AG04450 (cell line): ENCODE results near the gene SPIRE1. TPM values are rescaled to one million over a fixed set of nuclear protein-coding genes. Genes with fewer than 3 reads are reported as not detected.

ENCODE experiments used
- CTCF ChIA-PET: fragments of 300-600, 350-600 bp; formaldehyde crosslinking; extraction: SDS; loops from one replicate; lab custom pipeline; 2022; ENCODE audit warnings: antibody characterized with exemption, inconsistent platforms; lab: Charles Lee
- POLR2A ChIA-PET: fragments of 350-600 bp; formaldehyde crosslinking; extraction: SDS; loops from one replicate; lab custom pipeline; 2021; ENCODE audit warnings: antibody characterized with exemption, inconsistent platforms; lab: Yijun Ruan, JAX
- DNase-seq: peaks from one replicate; pipeline ENCODE4 v3.0.0-alpha.2; 2011; ENCODE audit warnings: low read depth, low spot score
- H3K27ac ChIP-seq: one replicate; pipeline ENCODE4 v1.5.1; 2012; ENCODE audit warnings: low read depth, low read length, control low read depth
- H3K27me3 ChIP-seq: one replicate; pipeline ENCODE4 v1.6.0; 2012; ENCODE audit warnings: low read length; ENCODE audit not compliant: control insufficient read depth, insufficient read depth
- H3K4me3 ChIP-seq: 2 replicates; pipeline ENCODE4 v1.5.1; 2011; ENCODE audit warnings: mild to moderate bottlenecking, low read depth, low read length, control low read depth
- H3K9me3 ChIP-seq: 2 replicates; pipeline ENCODE4 v1.5.1; 2012; ENCODE audit warnings: low read length; ENCODE audit not compliant: control insufficient read depth, insufficient read depth
- polyA plus RNA-seq: library from polyadenylated mRNA; depleted of rRNA; stranded (reverse); fragments of >200 nt; gene quantifications from 2 replicates; pipeline ENCODE4 v1.2.3, GENCODE V29; 2011
- TF ChIP-seq, protein P1 (sequence below): IDR thresholded peaks from 2 replicates; pipeline ENCODE4 v1.5.1; 2011; ENCODE audit warnings: low read depth, low read length, control low read depth, inconsistent platforms

The SPIRE1 gene
- polyA plus RNA-seq, 1 experiment, result 22.2 TPM

DNA sequence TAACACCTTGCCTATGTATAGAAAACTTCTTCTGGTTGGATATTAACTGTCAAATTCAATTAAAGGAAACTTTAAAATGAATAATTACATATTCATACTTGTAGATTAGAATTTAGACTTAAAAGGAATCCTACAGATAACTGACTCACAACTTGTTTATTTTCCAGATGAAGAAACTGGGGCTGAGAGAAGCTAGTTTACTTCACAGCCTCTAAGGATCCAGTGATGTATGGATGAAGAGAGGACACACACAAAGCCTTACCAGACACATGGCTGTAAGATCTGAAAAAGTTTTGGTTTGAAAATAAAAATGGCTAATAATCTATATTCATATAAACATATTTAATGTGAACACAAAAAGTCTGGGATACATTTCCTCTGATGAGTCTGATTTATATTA, 177.9 kb downstream of the SPIRE1 start:
- H3K4me3 ChIP-seq, result no peak overlapping the region
- CTCF ChIA-PET, result no interaction called here
- H3K9me3 ChIP-seq, result no peaks in the 10 kb centered on the region
- TF ChIP-seq, protein P1, sequence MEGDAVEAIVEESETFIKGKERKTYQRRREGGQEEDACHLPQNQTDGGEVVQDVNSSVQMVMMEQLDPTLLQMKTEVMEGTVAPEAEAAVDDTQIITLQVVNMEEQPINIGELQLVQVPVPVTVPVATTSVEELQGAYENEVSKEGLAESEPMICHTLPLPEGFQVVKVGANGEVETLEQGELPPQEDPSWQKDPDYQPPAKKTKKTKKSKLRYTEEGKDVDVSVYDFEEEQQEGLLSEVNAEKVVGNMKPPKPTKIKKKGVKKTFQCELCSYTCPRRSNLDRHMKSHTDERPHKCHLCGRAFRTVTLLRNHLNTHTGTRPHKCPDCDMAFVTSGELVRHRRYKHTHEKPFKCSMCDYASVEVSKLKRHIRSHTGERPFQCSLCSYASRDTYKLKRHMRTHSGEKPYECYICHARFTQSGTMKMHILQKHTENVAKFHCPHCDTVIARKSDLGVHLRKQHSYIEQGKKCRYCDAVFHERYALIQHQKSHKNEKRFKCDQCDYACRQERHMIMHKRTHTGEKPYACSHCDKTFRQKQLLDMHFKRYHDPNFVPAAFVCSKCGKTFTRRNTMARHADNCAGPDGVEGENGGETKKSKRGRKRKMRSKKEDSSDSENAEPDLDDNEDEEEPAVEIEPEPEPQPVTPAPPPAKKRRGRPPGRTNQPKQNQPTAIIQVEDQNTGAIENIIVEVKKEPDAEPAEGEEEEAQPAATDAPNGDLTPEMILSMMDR, result no peak
- no peak overlapping the region for H3K27ac ChIP-seq
- no peaks in the 10 kb centered on the region for H3K27me3 ChIP-seq
- POLR2A ChIA-PET, result no interaction called here
- DNase-seq, result no peak

DNA sequence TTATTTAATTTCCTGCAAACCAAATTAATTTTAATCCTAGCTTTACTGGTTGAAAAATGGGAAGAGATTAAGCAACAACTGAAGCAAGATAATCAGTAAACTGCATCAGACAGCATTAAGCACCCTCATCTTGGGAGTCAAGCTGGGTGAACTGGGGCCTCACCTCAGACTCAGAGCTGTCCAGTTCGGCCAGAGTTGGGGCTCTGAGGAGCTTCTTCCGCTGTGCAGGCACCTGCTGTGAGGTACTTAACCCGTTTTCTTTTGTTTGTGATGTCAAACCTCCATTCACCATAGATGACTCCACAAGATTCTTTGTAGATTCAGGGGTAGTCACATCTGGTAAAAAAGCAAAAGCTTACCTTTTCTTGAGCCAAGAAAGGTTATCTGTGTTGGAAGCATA, 178.4 kb downstream of the SPIRE1 start:
- DNase-seq, result no peak
- no peaks in the 10 kb centered on the region for H3K9me3 ChIP-seq
- no peak overlapping the region for H3K27ac ChIP-seq
- CTCF ChIA-PET, result interaction anchor here (0.7 kb wide), 1 partner anchor 108 kb away, joined by 5 read pairs; no protein-coding TSS in a partner anchor
- POLR2A ChIA-PET, result no interaction called here
- H3K27me3 ChIP-seq, result no peaks in the 10 kb centered on the region
- H3K4me3 ChIP-seq, result no peak overlapping the region
- TF ChIP-seq, protein P1, result no peak

DNA sequence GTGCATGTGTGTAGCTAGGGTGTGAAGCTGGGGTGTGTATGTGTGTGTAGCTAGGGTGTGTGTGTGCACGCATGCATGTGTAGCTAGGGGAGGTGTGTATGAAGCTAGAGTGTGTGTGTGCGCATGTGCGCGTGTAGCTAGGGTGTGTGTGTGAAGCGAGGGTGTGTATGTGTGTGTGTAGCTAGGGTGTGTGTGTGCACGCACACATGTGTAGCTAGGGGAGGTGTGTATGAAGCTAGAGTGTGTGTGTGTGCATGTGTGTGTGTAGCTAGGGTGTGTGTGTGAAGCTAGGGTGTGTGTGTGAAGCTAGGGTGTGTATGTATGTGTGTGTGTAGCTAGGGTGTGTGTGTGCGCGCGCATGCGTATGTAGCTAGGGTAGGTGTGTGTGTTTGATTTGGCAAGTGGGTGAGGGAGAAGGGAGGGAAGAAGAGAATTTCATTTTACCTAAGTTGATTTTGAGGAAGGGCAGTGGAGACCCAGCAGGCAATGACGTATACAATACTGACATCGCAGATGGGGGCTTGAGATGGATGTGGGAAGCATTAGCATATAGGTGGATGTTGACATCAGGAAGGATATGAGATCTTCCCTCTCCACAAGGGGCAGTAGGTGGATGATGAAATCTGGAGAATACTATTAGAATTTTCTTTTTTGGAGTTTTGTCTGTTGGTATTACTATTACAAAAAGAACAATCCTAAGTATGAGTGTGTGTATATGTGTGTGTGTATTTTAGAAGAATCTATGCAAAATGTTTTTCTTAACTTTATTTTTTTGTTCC, 179.4 kb downstream of the SPIRE1 start:
- POLR2A ChIA-PET, result no interaction called here
- CTCF ChIA-PET, result no interaction called here
- DNase-seq, result no peak

DNA sequence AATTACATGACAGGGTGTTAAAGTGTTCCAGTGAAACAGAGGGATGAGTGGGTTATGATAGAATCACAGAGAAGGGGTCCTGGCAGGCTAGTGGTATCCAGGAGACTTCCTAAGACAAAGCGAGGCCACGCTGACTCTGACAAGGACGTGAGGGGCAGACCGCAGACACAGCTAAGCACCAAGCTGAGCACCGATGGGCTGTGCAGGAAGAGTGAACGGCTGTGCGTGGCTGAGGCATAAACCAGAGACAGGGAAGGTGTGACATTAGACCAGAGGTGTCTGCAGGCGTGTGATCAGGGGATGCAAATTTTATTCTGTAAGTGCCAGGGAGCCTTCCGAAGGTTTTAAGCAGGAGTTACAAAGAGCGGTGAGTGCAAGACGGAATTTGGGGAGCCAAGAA, 180.3 kb downstream of the SPIRE1 start:
- CTCF ChIA-PET, result no interaction called here
- POLR2A ChIA-PET, result no interaction called here

More for the DNA sequence above, 179.4 kb downstream of the SPIRE1 start:
- Histone ChIP-seq H3K4me3 (no peak overlapping the region), H3K27me3 (no peaks in the 10 kb centered on the region), H3K9me3 (no peaks in the 10 kb centered on the region), H3K27ac (no peak overlapping the region)
- TF ChIP-seq, protein P1, result no peak

DNA sequence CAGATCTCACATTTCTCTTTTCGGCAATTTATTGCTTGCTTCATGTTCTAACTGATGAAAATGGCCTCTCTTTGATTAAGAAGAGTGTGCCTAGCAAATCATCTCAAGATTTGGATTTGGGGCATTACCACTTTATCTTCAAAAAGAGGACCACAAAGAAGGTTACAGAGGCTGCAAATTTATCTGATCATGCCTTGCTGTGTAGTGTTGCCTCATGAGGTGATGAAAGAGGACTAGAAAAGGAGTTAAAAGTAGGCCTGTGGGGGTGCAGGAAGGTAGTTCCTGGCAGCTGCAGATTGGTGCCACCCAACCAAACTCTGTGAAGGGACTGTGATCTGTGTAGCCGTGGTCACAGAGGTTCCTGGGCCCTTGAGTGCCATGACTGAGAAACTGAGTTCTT, 181.0 kb downstream of the SPIRE1 start:
- POLR2A ChIA-PET, result no interaction called here

More for the DNA sequence above, 180.3 kb downstream of the SPIRE1 start:
- H3K4me3 ChIP-seq, result no peak overlapping the region
- DNase-seq, result no peak
- H3K27ac ChIP-seq, result no peak overlapping the region
- no peaks in the 10 kb centered on the region for H3K27me3 ChIP-seq
- no peaks in the 10 kb centered on the region for H3K9me3 ChIP-seq
- TF ChIP-seq, protein P1, result no peak

More for the DNA sequence above, 181.0 kb downstream of the SPIRE1 start:
- TF ChIP-seq, protein P1, result no peak
- CTCF ChIA-PET, result no interaction called here
- H3K27me3 ChIP-seq, result no peaks in the 10 kb centered on the region
- no peaks in the 10 kb centered on the region for H3K9me3 ChIP-seq
- no peak overlapping the region for H3K4me3 ChIP-seq
- H3K27ac ChIP-seq, result no peak overlapping the region
- no peak for DNase-seq
